ENCODE measurements around the gene SLC44A4. TPM values are rescaled to one million over a fixed set of nuclear protein-coding genes. Genes with fewer than 3 reads are reported as not detected.
"Not testable (repeated sequence)": the region's sequence is repeated elsewhere in the genome, so short reads cannot be mapped to it uniquely, and the experiment has no call there.

The SLC44A4 gene
- total RNA-seq, 1 experiment from 2014 or later = not detected

GRCh38 chr6:31860349-31860748 is 18.4 kb downstream of the SLC44A4 start:
- no peak for DNase-seq (ENCODE audit: low read depth)

DNA sequence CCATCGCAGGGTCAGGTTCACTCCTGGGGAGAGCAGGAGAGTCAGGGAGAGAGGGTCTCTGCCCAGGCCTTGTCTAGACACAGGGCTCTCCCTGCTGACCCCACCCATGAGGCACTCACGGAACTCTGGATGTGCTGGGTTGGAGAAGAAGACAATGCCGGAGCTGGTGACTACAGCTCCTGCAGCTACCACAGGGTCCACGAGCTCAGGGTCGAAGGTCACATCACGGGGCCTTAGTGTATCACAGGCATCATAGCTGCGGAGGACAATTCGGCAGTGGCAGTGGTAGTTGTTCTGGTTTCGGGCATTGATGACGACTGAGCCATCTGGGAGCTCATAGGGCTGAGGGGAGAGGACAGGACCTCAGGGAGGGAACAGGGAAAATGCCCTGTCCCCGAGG is 18.9 kb downstream of the SLC44A4 start:
- DNase-seq (ENCODE audit: low read depth) = no peak

- DNase-seq (ENCODE audit: low read depth) = no peak
Measured at GRCh38 chr6:31858707-31859106, 20.1 kb downstream of the SLC44A4 start.

DNA sequence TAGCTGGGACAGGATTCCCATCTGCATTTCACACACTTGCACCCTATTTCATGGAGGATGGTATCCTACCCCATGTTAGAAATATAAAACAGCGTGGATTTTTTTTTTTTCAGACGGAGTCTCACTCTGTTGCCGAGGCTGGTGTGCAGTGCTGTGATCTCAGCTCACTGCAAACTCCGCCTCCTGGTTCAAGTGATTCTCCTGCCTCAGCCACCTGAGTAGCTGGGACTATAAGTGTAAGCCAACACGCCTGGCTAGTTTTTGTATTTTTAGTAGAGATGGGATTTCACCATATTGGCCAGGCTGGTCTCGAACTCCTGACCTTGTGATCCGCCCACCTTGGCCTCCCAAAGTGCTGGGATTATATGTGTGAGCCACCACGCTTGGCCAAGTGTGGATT is 21.0 kb downstream of the SLC44A4 start:
- DNase-seq (ENCODE audit: low read depth) = not testable (repeated sequence)

GRCh38 chr6:31851980-31852718 is 26.6 kb downstream of the SLC44A4 start:
- not testable (repeated sequence) for DNase-seq (ENCODE audit: low read depth)

GRCh38 chr6:31851485-31851832 is 27.3 kb downstream of the SLC44A4 start:
- no peak for DNase-seq (ENCODE audit: low read depth)

GRCh38 chr6:31850765-31851484 is 27.9 kb downstream of the SLC44A4 start:
- DNase-seq (ENCODE audit: low read depth) = no peak

GRCh38 chr6:31847276-31847978 is 31.4 kb downstream of the SLC44A4 start:
- no peak for DNase-seq (ENCODE audit: low read depth)

DNA sequence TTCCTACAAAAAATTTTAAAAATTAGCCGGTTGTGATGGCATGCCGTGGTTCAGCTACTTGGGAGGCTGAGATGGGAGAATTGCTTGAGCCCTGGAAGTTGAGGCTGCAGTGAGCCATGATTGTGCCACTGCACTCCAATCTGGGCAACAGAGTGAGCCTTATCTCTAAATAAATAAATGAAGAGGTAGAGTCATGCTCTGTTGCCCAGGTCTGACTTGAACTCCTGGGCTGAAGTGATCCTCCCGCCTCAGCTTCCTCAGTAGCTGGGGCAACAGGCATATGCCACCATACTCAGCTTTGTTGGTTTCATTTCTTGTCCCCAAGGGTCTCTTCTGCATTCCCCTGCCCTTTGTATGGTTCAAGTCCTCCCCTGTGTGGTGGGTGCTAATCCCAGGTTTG is 34.3 kb downstream of the SLC44A4 start:
- no peak for DNase-seq (ENCODE audit: low read depth)

- no peak for DNase-seq (ENCODE audit: low read depth)
Measured at GRCh38 chr6:31842053-31842452, 36.7 kb downstream of the SLC44A4 start.

- not testable (repeated sequence) for DNase-seq (ENCODE audit: low read depth)
Measured at GRCh38 chr6:31839779-31840126, 39.0 kb downstream of the SLC44A4 start.

DNA sequence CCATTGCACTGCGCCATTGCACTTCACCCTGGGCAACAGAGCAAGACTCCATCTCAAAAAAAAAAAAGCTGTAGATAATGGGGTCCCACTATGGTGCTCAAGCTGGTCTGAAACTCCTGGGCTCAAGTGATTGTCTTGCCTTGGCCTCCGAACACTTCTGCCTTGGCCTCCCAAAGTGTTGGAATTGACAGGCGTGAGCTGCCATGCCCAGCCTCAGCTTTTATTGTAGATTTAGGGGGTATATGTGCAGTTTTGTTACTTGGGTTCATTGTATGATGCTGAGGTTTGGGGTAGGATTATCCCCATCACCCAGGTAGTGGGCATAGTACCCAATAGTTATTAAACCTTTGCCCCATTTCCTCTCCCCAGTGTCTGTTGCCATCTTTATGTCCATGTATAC is 39.8 kb downstream of the SLC44A4 start:
- no peak for DNase-seq (ENCODE audit: low read depth)

- not testable (repeated sequence) for DNase-seq (ENCODE audit: low read depth)
Measured at GRCh38 chr6:31838114-31838553, 40.7 kb downstream of the SLC44A4 start.

GRCh38 chr6:31837369-31838113 is 41.3 kb downstream of the SLC44A4 start:
- DNase-seq (ENCODE audit: low read depth) = no peak

DNA sequence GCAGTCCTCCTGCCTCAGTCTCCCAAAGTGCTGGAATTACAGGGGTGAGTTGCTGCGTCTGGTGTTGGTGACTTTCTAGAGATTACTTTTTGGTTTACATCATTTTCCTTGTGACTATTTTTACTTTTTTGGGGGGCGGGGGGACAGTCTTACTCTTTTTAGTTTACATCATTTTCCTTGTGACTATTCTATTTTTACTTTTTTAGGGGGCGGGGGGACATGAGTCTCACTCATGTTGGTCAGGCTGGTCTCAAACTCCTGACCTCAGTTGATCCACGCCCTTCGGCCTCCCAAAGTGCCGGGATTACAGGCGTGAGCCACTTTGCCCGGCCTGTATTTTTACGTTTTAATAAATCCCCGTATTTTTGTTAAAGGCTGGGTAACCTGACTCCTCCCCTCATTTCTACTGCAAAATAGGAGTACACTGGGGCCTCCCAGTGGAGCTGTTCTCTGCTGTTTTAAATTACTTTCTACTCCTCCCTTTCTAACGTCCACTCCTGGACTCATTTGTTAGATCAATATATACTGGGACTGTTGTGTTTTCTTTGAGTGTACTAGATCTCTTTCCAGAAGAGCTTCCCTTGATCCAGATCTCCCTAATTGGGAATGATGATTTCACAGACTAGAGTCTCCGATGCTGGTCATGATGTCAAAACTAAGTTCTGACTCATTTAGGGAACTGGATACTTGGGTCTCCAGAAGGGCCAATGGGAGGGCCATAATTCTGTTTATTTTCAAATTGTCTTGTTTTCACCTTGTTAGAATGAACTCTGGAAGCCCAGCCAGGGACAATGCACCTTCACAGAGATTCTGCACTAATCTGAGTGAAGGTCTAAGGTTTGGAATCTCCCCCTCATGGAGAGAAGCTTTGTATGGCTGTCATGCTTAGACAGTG is 42.1 kb downstream of the SLC44A4 start:
- DNase-seq (ENCODE audit: low read depth) = peak; percentile 69

- no peak for DNase-seq (ENCODE audit: low read depth)
Measured at GRCh38 chr6:31836047-31836473, 42.7 kb downstream of the SLC44A4 start.

GRCh38 chr6:31834367-31835250 is 44.2 kb downstream of the SLC44A4 start:
- peak; percentile 89 for DNase-seq (ENCODE audit: low read depth)

- DNase-seq (ENCODE audit: low read depth) = no peak
Measured at GRCh38 chr6:31831350-31832215, 47.2 kb downstream of the SLC44A4 start.

DNA sequence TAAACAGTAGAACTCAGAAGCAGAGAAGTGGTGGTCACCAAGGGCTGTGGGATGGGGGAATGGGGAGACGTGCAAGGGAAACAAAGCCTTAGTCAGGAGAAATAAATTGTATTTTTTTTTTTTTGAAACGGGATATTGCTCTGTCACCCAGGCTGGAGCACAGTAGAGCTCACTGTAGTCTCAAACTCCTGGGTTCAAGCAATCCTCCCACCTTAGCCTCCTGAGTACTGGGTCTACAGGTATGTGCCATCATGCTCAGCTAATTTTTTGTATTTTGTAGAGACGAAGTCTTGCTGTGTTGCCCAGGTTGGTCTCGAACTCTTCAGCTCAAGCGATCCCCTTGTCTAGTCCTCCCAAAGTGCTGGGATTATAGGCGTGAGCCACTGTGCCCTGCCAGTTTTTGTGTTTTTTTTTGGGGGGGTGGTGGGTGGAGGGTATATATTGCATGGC is 47.9 kb downstream of the SLC44A4 start:
- no peak for DNase-seq (ENCODE audit: low read depth)
